ENCODE results near the gene PRKCE. TPM values are rescaled to one million over a fixed set of nuclear protein-coding genes. Genes with fewer than 3 reads are reported as not detected.

PRKCE gene
- total RNA-seq, 4 donors from 2014 or later, result 5.9 to 21.2 (median 18.5) TPM

GRCh38 chr2:45646289-45646688, 5.2 kb upstream of the PRKCE start:
- H3K36me3 ChIP-seq, result no peaks in the 10 kb centered on the region
- no peak overlapping the region for H3K27ac ChIP-seq
- no peak overlapping the region for H3K4me3 ChIP-seq
- H3K27me3 ChIP-seq, result peaks cover 13% of the 10 kb centered on the region
- H3K9me3 ChIP-seq, result no peaks in the 10 kb centered on the region
- TF ChIP-seq POLR2A (IDR thresholded peaks at IDR 0.05) (no peak), EP300 (IDR thresholded peaks at IDR 0.05) (no peak), CTCF (IDR thresholded peaks at IDR 0.05) (no peak), POLR2AphosphoS5 (IDR thresholded peaks at IDR 0.05) (no peak)
- 100% methylated on average over 1 of the region's 2 CpGs for WGBS, 2 donors (ENCODE audit: low coverage in 1 of 2)
- no peak for ATAC-seq
- H3K4me1 ChIP-seq, result peaks cover 0 to 42% (median 8%) of the 10 kb centered on the region in 3 donors

- H3K4me1 ChIP-seq, result peaks cover 0 to 47% (median 8%) of the 10 kb centered on the region in 3 donors
- H3K9me3 ChIP-seq, result no peaks in the 10 kb centered on the region
- no peaks in the 10 kb centered on the region for H3K36me3 ChIP-seq
- peak overlapping the region in 1 of 4 donors; percentile 20 for H3K27ac ChIP-seq
- 55 to 96% methylated on average over 6 to 9 of the region's 9 CpGs for WGBS, 2 donors (ENCODE audit: low coverage in 1 of 2)
- TF ChIP-seq POLR2A (IDR thresholded peaks at IDR 0.05) (no peak), EP300 (IDR thresholded peaks at IDR 0.05) (no peak), CTCF (IDR thresholded peaks at IDR 0.05) (no peak), POLR2AphosphoS5 (IDR thresholded peaks at IDR 0.05) (no peak)
- no peak overlapping the region for H3K4me3 ChIP-seq
- no peak for ATAC-seq
- peaks cover 8% of the 10 kb centered on the region for H3K27me3 ChIP-seq
These were observed 4.1 kb upstream of the PRKCE start for GRCh38 chr2:45647356-45647755.

- Histone ChIP-seq H3K36me3 (no peaks in the 10 kb centered on the region), H3K4me1 (peaks cover 0 to 51% (median 8%) of the 10 kb centered on the region in 3 donors), H3K4me3 (no peak overlapping the region), H3K9me3 (no peaks in the 10 kb centered on the region), H3K27ac (peak overlapping the region in 2 of 4 donors; percentile 20 to 100), H3K27me3 (peaks cover under 1% of the 10 kb centered on the region)
- TF ChIP-seq EP300 (IDR thresholded peaks at IDR 0.05) (no peak), POLR2AphosphoS5 (IDR thresholded peaks at IDR 0.05) (no peak), POLR2A (IDR thresholded peaks at IDR 0.05) (no peak), CTCF (IDR thresholded peaks at IDR 0.05) (no peak)
- 90 to 100% methylated on average over 3 of the region's 3 CpGs for WGBS, 2 donors (ENCODE audit: low coverage in 1 of 2)
- no peak for ATAC-seq
These were observed 3.4 kb upstream of the PRKCE start for GRCh38 chr2:45647986-45648520.

- H3K27me3 ChIP-seq, result no peaks in the 10 kb centered on the region
- H3K9me3 ChIP-seq, result no peaks in the 10 kb centered on the region
- no peak for TF ChIP-seq CTCF (IDR thresholded peaks at IDR 0.05)
- no peak for TF ChIP-seq POLR2A (IDR thresholded peaks at IDR 0.05)
- no peak for TF ChIP-seq POLR2AphosphoS5 (IDR thresholded peaks at IDR 0.05)
- no peak for TF ChIP-seq EP300 (IDR thresholded peaks at IDR 0.05)
- peaks cover 0 to 51% (median 6%) of the 10 kb centered on the region in 3 donors for H3K4me1 ChIP-seq
- H3K36me3 ChIP-seq, result no peaks in the 10 kb centered on the region
- H3K27ac ChIP-seq, result peak overlapping the region in 2 of 4 donors; percentile 100
- 92 to 94% methylated on average over 2 of the region's 2 CpGs for WGBS, 2 donors (ENCODE audit: low coverage in 1 of 2)
- no peak overlapping the region for H3K4me3 ChIP-seq
- ATAC-seq, result no peak
These were observed 2.8 kb upstream of the PRKCE start for GRCh38 chr2:45648636-45649035.

- Histone ChIP-seq H3K4me1 (peaks cover 0 to 52% (median 11%) of the 10 kb centered on the region in 3 donors), H3K9me3 (no peaks in the 10 kb centered on the region), H3K27ac (peak overlapping the region; percentile 95 to 100 (median 100)), H3K4me3 (peak overlapping the region; percentile 74 to 97), H3K36me3 (no peaks in the 10 kb centered on the region), H3K27me3 (no peaks in the 10 kb centered on the region)
- no peak for ATAC-seq
- 3 to 14% methylated on average over 9 to 10 of the region's 10 CpGs for WGBS, 2 donors (ENCODE audit: low coverage in 1 of 2)
- peak in 1 of 4 experiments; percentile 16 for TF ChIP-seq CTCF (IDR thresholded peaks at IDR 0.05)
- TF ChIP-seq EP300 (IDR thresholded peaks at IDR 0.05), result no peak
These were observed 2.0 kb upstream of the PRKCE start for GRCh38 chr2:45649462-45649857.
